ENCODE data around the gene MB21D2.

Gene MB21D2

GRCh38 chr3:192830291-192831110, 87.2 kb downstream of the MB21D2 start:
- no peak for DNase-seq

GRCh38 chr3:192827863-192828594, 89.6 kb downstream of the MB21D2 start:
- no peak for DNase-seq

GRCh38 chr3:192827208-192827607, 90.4 kb downstream of the MB21D2 start:
- no peak for DNase-seq

GRCh38 chr3:192826214-192827006, 91.2 kb downstream of the MB21D2 start:
- no peak for DNase-seq

- peak; percentile 100 for DNase-seq
Measured at GRCh38 chr3:192825657-192826200, 91.9 kb downstream of the MB21D2 start.

GRCh38 chr3:192825216-192825615, 92.4 kb downstream of the MB21D2 start:
- no peak for DNase-seq

- no peak for DNase-seq
Measured at GRCh38 chr3:192824313-192824712, 93.3 kb downstream of the MB21D2 start.

GRCh38 chr3:192821161-192821560, 96.5 kb downstream of the MB21D2 start:
- DNase-seq, result no peak

- no peak for DNase-seq
Measured at GRCh38 chr3:192820161-192820560, 97.5 kb downstream of the MB21D2 start.

GRCh38 chr3:192819001-192819569, 98.6 kb downstream of the MB21D2 start:
- no peak for DNase-seq

GRCh38 chr3:192818126-192818525, 99.5 kb downstream of the MB21D2 start:
- no peak for DNase-seq

- no peak for DNase-seq
Measured at GRCh38 chr3:192817506-192817905, 100.2 kb downstream of the MB21D2 start.

- no peak for DNase-seq
Measured at GRCh38 chr3:192817053-192817452, 100.6 kb downstream of the MB21D2 start.

GRCh38 chr3:192816351-192816750, 101.3 kb downstream of the MB21D2 start:
- DNase-seq, result peak; percentile 64

- peak; percentile 31 for DNase-seq
Measured at GRCh38 chr3:192812743-192813383, 104.8 kb downstream of the MB21D2 start.

- DNase-seq, result no peak
Measured at GRCh38 chr3:192805711-192806110, 111.9 kb downstream of the MB21D2 start.

GRCh38 chr3:192804502-192804901, 113.2 kb downstream of the MB21D2 start:
- no peak for DNase-seq

GRCh38 chr3:192802957-192803899, 114.4 kb downstream of the MB21D2 start:
- peak; percentile 50 for DNase-seq

GRCh38 chr3:192801985-192802384, 115.7 kb downstream of the MB21D2 start:
- no peak for DNase-seq

GRCh38 chr3:192799721-192800120, 117.9 kb downstream of the MB21D2 start:
- no peak for DNase-seq

- no peak for DNase-seq
Measured at GRCh38 chr3:192795021-192795420, 122.6 kb downstream of the MB21D2 start.
